Activated CD4-positive, alpha-beta T cell treated with anti-CD3 and anti-CD28 coated beads, Interleukin-2, amount 10 ng/mL, durations not matched to agents 7 days and 5 days (primary cell): ENCODE data around the gene SKIC3. TPM values are rescaled to one million over a fixed set of nuclear protein-coding genes. Genes with fewer than 3 reads are reported as not detected.

Experiments
- CTCF ChIA-PET: fragments of 350-600 bp; sonication (Branson Sonifier 250); formaldehyde crosslinking; loops from one replicate; lab custom pipeline; 2021; ENCODE audit warnings: antibody characterized with exemption; lab: Charles Lee
- POLR2A ChIA-PET: fragments of 350-600 bp; sonication (Branson Sonifier 250); formaldehyde crosslinking; loops from one replicate; lab custom pipeline; 2021; ENCODE audit warnings: antibody characterized with exemption; lab: Charles Lee
- DNase-seq: peaks from one replicate; pipeline ENCODE4 v3.0.0-alpha.2; 2020
- H3K27ac Mint-ChIP-seq: one replicate; pipeline ENCODE4 v1.8.0; 2021; ENCODE audit warnings: mild to moderate bottlenecking, moderate library complexity, mixed read lengths
- H3K27me3 Mint-ChIP-seq: one replicate; pipeline ENCODE4 v1.8.0; 2021; ENCODE audit warnings: mixed read lengths
- H3K36me3 Mint-ChIP-seq: one replicate; pipeline ENCODE4 v1.8.0; 2021; ENCODE audit warnings: low read depth, mixed read lengths
- H3K4me1 Mint-ChIP-seq: one replicate; pipeline ENCODE4 v1.8.0; 2021; ENCODE audit warnings: mixed read lengths
- H3K4me3 Mint-ChIP-seq: one replicate; pipeline ENCODE4 v1.8.0; 2021; ENCODE audit warnings: mild to moderate bottlenecking, moderate library complexity, mixed read lengths
- H3K9me3 Mint-ChIP-seq: one replicate; pipeline ENCODE4 v1.8.0; 2021; ENCODE audit warnings: mixed read lengths
- total RNA-seq, 2 experiments: library from RNA; stranded (reverse); gene quantifications; one replicate each; pipeline ENCODE4 v1.2.3, GENCODE V29; 2021

SKIC3 gene
- 10 to 100 TPM; 74.6 to 74.9 TPM for total RNA-seq

DNA sequence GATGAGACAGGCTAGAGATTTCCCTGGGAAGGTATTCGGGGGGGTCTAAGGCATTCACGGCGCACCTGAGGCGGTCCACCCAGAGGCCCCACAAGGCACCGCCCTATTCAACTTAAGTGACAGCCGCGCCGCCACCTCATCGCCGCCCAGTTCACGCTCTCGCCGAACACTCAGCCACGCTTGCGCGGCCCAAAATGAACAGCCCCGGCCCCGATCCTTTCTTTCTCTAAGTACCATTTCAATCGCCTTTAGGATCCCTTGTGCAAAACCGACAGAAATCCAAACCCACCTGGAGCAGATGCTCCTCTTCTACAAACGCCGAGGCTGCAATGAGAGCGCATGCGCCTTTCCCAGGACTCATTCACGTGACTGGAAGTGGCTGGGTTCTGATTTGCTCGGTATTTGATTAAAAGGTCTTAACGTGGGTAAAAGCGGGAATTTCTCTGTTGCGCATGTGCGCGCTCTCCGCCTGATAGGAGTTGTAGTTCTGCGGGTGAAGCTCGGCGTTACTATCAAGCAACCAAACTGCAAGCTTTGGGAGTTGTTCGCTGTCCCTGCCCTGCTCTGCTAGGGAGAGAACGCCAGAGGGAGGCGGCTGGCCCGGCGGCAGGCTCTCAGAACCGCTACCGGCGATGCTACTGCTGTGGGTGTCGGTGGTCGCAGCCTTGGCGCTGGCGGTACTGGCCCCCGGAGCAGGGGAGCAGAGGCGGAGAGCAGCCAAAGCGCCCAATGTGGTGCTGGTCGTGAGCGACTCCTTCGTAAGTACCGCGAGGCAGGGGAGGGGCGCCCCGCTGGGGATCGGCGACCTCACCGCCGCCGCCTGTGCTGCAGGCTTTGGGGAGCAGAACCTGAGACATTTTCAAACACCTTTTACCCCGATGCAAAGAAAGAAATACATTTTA lies at the start of gene SKIC3, which contains the start of gene ARSK:
Gene SKIC3 (minus strand): TSS at position 331 of the 902 bp plus-strand sequence. CDS start 7,827 bp downstream, outside the sequence.
Gene ARSK (plus strand): TSS at position 455 of the 902 bp plus-strand sequence. CDS start 178 bp downstream, at position 633.
- Mint-ChIP-seq H3K36me3 (peaks cover 20% of the 10 kb centered on the region), H3K4me1 (peaks cover 44% of the 10 kb centered on the region), H3K27ac (peak within 1 kb of the TSS; percentile 94), H3K4me3 (peak within 1 kb of the TSS; percentile 87), H3K27me3 (no peaks in the 10 kb centered on the region), H3K9me3 (no peaks in the 10 kb centered on the region)
- DNase-seq = peak; percentile 93
- ChIA-PET POLR2A (no interaction called here), CTCF (interaction anchor here (0.6 to 1.0 kb wide), 2 partner anchors 66 to 180 kb away, joined by 3 read pairs; no protein-coding TSS in a partner anchor)

DNA sequence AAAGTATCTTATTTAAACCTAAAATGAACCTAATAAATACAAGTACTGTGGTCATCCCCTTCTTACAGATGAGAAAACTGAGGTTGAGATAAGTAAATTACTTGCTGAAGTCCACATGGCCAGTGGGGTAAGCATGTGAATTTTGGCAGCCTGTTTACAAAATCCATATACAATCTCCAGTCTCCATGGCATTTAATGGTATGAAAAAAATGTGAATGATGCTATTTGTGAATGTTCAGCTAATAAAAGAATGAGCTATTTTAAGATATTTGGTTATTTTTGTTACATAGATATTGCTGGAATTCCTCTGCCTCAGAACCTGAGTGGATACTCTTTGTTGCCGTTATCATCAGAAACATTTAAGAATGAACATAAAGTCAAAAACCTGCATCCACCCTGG lies 45.8 kb upstream of the SKIC3 start:
- POLR2A ChIA-PET = no interaction called here
- H3K4me1 Mint-ChIP-seq = no peaks in the 10 kb centered on the region
- CTCF ChIA-PET = no interaction called here
- DNase-seq = no peak
- H3K27ac Mint-ChIP-seq = no peak overlapping the region
- H3K4me3 Mint-ChIP-seq = no peak overlapping the region
- no peaks in the 10 kb centered on the region for H3K27me3 Mint-ChIP-seq
- peaks cover 11% of the 10 kb centered on the region for H3K36me3 Mint-ChIP-seq
- H3K9me3 Mint-ChIP-seq = no peaks in the 10 kb centered on the region

DNA sequence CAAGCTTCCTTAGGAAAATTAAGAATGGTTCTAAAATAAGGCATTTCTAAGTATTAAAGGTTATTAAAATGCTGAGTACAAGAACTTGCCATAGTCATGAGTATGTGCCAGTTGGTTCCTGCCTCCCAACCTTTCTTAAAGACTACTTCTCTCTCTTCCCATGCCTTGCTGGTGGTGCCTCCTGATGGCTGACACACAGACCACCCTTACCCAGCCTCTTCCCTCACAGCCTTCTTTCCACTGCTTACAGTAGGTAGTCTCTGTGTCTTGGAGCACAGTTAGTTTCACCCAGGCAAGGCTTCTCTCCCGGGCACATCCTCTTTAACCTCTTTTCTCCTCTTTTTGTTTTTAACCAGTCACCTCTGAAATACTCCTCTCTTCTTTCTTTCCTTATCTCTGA lies 44.5 kb upstream of the SKIC3 start:
- ChIA-PET POLR2A (no interaction called here), CTCF (no interaction called here)
- Mint-ChIP-seq H3K36me3 (peaks cover 5% of the 10 kb centered on the region), H3K27me3 (no peaks in the 10 kb centered on the region), H3K4me1 (no peaks in the 10 kb centered on the region), H3K4me3 (no peak overlapping the region), H3K27ac (no peak overlapping the region), H3K9me3 (no peaks in the 10 kb centered on the region)
- no peak for DNase-seq

DNA sequence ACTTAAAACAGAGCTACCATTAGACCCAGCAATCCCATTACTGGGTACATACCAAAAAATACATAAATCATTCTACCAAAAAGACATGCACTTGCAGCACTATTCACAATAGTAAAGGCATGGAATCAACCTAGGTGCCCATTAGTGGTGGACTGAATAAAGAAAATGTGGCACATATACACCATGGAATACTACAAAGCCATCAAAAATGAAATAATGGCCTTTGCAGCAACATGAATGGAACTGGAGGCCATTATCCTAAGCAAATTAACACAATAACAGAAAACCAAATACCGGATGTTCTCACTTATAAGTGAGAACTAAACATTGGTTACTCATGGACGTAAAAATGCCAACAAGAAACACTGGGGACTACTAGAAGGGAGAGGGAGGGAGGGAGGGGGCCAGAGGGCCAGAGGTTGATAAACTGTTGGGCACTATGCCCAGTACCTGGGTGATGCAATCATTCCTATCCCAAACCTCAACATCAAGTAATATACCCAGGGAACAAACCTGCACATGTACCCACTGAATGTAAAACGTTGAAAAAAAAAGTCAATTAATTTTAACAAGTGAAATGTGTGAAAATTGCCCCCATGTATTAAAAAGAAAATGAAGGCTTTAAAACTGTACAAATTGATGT lies 40.6 kb upstream of the SKIC3 start:
- no peak for DNase-seq
- no peak overlapping the region for H3K27ac Mint-ChIP-seq
- no peak overlapping the region for H3K4me3 Mint-ChIP-seq
- no peaks in the 10 kb centered on the region for H3K9me3 Mint-ChIP-seq
- H3K36me3 Mint-ChIP-seq = no peaks in the 10 kb centered on the region
- ChIA-PET CTCF (no interaction called here), POLR2A (no interaction called here)
- no peaks in the 10 kb centered on the region for H3K27me3 Mint-ChIP-seq
- H3K4me1 Mint-ChIP-seq = peaks cover 19% of the 10 kb centered on the region

DNA sequence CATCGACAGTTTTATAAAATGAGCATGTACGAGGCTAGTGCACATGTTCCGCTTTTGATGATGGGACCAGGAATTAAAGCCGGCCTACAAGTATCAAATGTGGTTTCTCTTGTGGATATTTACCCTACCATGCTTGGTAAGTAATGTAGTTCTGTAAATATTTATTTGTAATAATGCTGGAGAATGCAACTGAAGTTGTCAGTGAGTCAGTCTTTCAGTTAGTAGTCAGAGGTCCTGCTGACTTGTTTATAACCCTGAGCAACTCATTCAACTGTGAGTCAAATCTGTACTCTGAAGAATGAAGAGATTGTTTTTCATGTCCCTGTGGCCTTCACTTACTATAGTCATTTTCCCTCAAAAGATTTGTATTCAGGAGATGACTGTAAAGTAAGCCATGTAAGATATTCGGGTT lies 36.7 kb upstream of the SKIC3 start:
- Mint-ChIP-seq H3K4me3 (no peak overlapping the region), H3K9me3 (no peaks in the 10 kb centered on the region), H3K4me1 (peaks cover 25% of the 10 kb centered on the region), H3K36me3 (no peaks in the 10 kb centered on the region), H3K27me3 (no peaks in the 10 kb centered on the region), H3K27ac (peak overlapping the region; percentile 17)
- ChIA-PET CTCF (interaction anchor here (0.7 kb wide), 1 partner anchor 114 kb away, joined by 3 read pairs; no protein-coding TSS in a partner anchor), POLR2A (no interaction called here)
- no peak for DNase-seq

DNA sequence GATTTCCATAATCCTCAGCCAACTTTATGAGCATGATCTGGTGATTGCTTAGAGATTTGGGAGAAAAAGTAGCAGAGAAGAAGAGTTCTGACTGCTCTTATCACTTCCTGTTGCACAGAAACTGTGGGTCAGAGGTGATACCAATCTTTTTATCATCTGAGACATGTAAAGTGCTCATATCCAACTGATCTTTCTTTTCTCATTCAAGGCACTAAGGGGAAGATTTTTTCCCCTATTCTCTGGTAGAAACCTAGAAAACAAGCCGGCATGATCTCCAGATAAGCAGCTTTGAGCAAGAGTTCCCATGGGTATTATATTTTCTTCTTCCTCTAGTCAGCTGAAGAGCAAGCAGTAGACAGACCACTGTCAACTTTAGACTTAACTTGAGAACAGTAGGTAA lies 36.1 kb upstream of the SKIC3 start:
- H3K36me3 Mint-ChIP-seq = no peaks in the 10 kb centered on the region
- H3K4me3 Mint-ChIP-seq = no peak overlapping the region
- peak overlapping the region; percentile 11 for H3K27ac Mint-ChIP-seq
- DNase-seq = no peak
- no peaks in the 10 kb centered on the region for H3K9me3 Mint-ChIP-seq
- ChIA-PET CTCF (interaction anchor here (0.7 kb wide), 1 partner anchor 114 kb away, joined by 3 read pairs; no protein-coding TSS in a partner anchor), POLR2A (no interaction called here)
- H3K27me3 Mint-ChIP-seq = no peaks in the 10 kb centered on the region
- peaks cover 25% of the 10 kb centered on the region for H3K4me1 Mint-ChIP-seq

GRCh38 chr5:95583992-95584391 lies 29.2 kb upstream of the SKIC3 start:
- peaks cover 7% of the 10 kb centered on the region for H3K36me3 Mint-ChIP-seq

GRCh38 chr5:95581576-95581975 lies 26.8 kb upstream of the SKIC3 start:
- H3K36me3 Mint-ChIP-seq = peaks cover 9% of the 10 kb centered on the region
- ChIA-PET CTCF (interaction anchor here (1.2 kb wide), 1 partner anchor 24 kb away, joined by 4 read pairs; no protein-coding TSS in a partner anchor), POLR2A (no interaction called here)
- no peaks in the 10 kb centered on the region for H3K27me3 Mint-ChIP-seq
- H3K27ac Mint-ChIP-seq = no peak overlapping the region
- no peaks in the 10 kb centered on the region for H3K9me3 Mint-ChIP-seq
- H3K4me3 Mint-ChIP-seq = no peak overlapping the region
- no peak for DNase-seq
- H3K4me1 Mint-ChIP-seq = no peaks in the 10 kb centered on the region

More at GRCh38 chr5:95583992-95584391, 29.2 kb upstream of the SKIC3 start:
- no peaks in the 10 kb centered on the region for H3K27me3 Mint-ChIP-seq
- CTCF ChIA-PET = interaction anchor here (1.1 kb wide), 2 partner anchors 14 to 23 kb away, joined by 3 to 6 read pairs; no protein-coding TSS in a partner anchor
- no peaks in the 10 kb centered on the region for H3K9me3 Mint-ChIP-seq
- DNase-seq = no peak
- H3K4me3 Mint-ChIP-seq = no peak overlapping the region
- POLR2A ChIA-PET = no interaction called here
- H3K4me1 Mint-ChIP-seq = no peaks in the 10 kb centered on the region
- H3K27ac Mint-ChIP-seq = no peak overlapping the region

DNA sequence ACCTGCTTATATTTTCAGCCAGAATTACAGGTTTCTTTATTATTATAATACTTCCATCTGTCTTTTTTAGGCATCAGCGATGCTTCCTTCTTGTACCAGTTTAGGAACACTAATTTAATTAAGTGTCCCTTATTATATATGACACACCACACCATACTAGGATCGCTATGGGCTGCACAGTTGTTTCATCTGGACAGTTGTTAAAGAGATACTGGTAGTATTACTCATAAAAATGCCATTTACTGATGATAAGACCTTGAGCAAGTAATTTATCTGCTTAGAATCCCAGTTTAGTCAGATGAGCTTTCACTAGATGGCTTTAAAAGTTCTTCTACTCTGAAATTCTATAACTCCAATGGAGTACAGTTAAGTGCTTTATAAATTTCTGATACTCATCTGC lies 17.2 kb upstream of the SKIC3 start:
- CTCF ChIA-PET = no interaction called here

GRCh38 chr5:95565280-95565920 lies 10.6 kb upstream of the SKIC3 start:
- Mint-ChIP-seq H3K27ac (no peak overlapping the region), H3K4me3 (no peak overlapping the region), H3K36me3 (peaks cover 14% of the 10 kb centered on the region), H3K9me3 (no peaks in the 10 kb centered on the region), H3K27me3 (no peaks in the 10 kb centered on the region), H3K4me1 (no peaks in the 10 kb centered on the region)
- CTCF ChIA-PET = no interaction called here
- POLR2A ChIA-PET = interaction anchor here (0.6 kb wide), 1 partner anchor 82 kb away, joined by 15 read pairs; no protein-coding TSS in a partner anchor
- DNase-seq = no peak

More for the DNA sequence above, 17.2 kb upstream of the SKIC3 start:
- Mint-ChIP-seq H3K9me3 (no peaks in the 10 kb centered on the region), H3K27ac (no peak overlapping the region), H3K4me3 (no peak overlapping the region), H3K36me3 (peaks cover 19% of the 10 kb centered on the region), H3K27me3 (no peaks in the 10 kb centered on the region), H3K4me1 (no peaks in the 10 kb centered on the region)
- POLR2A ChIA-PET = no interaction called here
- no peak for DNase-seq

DNA sequence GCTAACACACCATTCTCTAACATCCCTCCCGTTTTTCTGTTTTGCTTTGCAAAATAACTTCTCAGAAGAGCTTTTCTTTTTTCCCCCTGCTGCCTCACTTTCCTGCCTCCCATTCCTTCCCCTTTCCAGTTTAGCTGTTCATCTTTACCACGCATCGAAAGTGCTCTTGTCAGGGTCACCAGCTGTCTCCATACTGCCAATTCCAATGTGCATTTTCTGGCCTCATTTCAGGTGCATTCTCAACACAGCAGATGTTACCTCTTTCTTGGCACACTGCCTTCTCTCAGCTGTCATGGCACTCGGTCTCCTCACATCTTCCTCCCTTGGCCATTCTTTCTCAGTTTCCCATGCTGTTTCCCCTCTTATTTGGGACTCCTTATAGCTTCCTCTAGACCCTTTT lies 9.7 kb upstream of the SKIC3 start:
- Mint-ChIP-seq H3K27ac (no peak overlapping the region), H3K4me1 (no peaks in the 10 kb centered on the region), H3K9me3 (no peaks in the 10 kb centered on the region), H3K27me3 (no peaks in the 10 kb centered on the region), H3K4me3 (no peak overlapping the region), H3K36me3 (peaks cover 14% of the 10 kb centered on the region)
- no peak for DNase-seq
- POLR2A ChIA-PET = no interaction called here
- CTCF ChIA-PET = no interaction called here

GRCh38 chr5:95563367-95563766 lies 8.6 kb upstream of the SKIC3 start:
- Mint-ChIP-seq H3K4me1 (no peaks in the 10 kb centered on the region), H3K27me3 (no peaks in the 10 kb centered on the region), H3K9me3 (no peaks in the 10 kb centered on the region), H3K4me3 (no peak overlapping the region), H3K27ac (no peak overlapping the region), H3K36me3 (peaks cover 14% of the 10 kb centered on the region)
- ChIA-PET CTCF (no interaction called here), POLR2A (no interaction called here)
- no peak for DNase-seq
